ENCODE data around the gene PBOV1.

Gene PBOV1

DNA sequence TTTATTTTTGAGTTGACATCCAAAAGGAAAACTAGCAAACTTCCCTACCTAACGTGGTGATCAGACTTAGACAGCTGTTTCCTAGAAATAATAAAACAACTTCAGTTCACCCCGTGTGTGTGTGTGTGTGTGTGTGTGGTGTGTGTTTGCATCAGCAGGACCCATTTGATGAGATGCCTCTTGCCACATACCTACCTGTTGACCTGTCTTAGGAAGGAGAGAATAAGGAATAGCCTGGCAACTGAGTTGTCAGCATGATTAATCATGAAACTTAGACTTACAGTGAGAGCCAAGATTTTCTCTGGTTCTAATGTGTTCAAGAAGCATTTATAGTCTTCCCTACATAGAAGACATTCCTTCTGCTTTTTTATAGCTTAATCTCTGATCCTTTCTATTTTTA, 16.1 kb upstream of the PBOV1 start:
- TF ChIP-seq OSR1 (CRISPR knock-in tag; IDR thresholded peaks at IDR 0.05) (no peak), CSDC2 (CRISPR knock-in tag; IDR thresholded peaks at IDR 0.05) (no peak), ZFP30 (CRISPR knock-in tag; IDR thresholded peaks at IDR 0.05) (no peak), PPARA (CRISPR knock-in tag; IDR thresholded peaks at IDR 0.05; ENCODE audit: borderline replicate concordance) (no peak), ZFP3 (CRISPR knock-in tag; IDR thresholded peaks at IDR 0.05) (no peak), ZC3H10 (CRISPR knock-in tag; IDR thresholded peaks at IDR 0.05) (no peak), ESRRG (CRISPR knock-in tag; IDR thresholded peaks at IDR 0.05) (no peak), ZNF8 (CRISPR knock-in tag; IDR thresholded peaks at IDR 0.05) (no peak), SNAI2 (CRISPR knock-in tag; IDR thresholded peaks at IDR 0.05) (no peak), ISL1 (CRISPR knock-in tag; IDR thresholded peaks at IDR 0.05) (no peak), ZNF70 (CRISPR knock-in tag; IDR thresholded peaks at IDR 0.05) (no peak), BACH2 (CRISPR knock-in tag; IDR thresholded peaks at IDR 0.05; ENCODE audit: borderline replicate concordance) (no peak), GLIS3 (CRISPR knock-in tag; IDR thresholded peaks at IDR 0.05) (no peak), RARB (CRISPR knock-in tag; IDR thresholded peaks at IDR 0.05) (no peak), TOX (CRISPR knock-in tag; IDR thresholded peaks at IDR 0.05; ENCODE audit: borderline replicate concordance) (no peak), ZNF565 (CRISPR knock-in tag; conservative IDR thresholded peaks at IDR 0.05; ENCODE audit: low read depth) (no peak)
- TF ChIP-seq, protein P1, sequence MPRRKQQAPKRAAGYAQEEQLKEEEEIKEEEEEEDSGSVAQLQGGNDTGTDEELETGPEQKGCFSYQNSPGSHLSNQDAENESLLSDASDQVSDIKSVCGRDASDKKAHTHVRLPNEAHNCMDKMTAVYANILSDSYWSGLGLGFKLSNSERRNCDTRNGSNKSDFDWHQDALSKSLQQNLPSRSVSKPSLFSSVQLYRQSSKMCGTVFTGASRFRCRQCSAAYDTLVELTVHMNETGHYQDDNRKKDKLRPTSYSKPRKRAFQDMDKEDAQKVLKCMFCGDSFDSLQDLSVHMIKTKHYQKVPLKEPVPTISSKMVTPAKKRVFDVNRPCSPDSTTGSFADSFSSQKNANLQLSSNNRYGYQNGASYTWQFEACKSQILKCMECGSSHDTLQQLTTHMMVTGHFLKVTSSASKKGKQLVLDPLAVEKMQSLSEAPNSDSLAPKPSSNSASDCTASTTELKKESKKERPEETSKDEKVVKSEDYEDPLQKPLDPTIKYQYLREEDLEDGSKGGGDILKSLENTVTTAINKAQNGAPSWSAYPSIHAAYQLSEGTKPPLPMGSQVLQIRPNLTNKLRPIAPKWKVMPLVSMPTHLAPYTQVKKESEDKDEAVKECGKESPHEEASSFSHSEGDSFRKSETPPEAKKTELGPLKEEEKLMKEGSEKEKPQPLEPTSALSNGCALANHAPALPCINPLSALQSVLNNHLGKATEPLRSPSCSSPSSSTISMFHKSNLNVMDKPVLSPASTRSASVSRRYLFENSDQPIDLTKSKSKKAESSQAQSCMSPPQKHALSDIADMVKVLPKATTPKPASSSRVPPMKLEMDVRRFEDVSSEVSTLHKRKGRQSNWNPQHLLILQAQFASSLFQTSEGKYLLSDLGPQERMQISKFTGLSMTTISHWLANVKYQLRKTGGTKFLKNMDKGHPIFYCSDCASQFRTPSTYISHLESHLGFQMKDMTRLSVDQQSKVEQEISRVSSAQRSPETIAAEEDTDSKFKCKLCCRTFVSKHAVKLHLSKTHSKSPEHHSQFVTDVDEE (CRISPR knock-in tag; IDR thresholded peaks at IDR 0.05) = no peak
- TF ChIP-seq, protein P2, sequence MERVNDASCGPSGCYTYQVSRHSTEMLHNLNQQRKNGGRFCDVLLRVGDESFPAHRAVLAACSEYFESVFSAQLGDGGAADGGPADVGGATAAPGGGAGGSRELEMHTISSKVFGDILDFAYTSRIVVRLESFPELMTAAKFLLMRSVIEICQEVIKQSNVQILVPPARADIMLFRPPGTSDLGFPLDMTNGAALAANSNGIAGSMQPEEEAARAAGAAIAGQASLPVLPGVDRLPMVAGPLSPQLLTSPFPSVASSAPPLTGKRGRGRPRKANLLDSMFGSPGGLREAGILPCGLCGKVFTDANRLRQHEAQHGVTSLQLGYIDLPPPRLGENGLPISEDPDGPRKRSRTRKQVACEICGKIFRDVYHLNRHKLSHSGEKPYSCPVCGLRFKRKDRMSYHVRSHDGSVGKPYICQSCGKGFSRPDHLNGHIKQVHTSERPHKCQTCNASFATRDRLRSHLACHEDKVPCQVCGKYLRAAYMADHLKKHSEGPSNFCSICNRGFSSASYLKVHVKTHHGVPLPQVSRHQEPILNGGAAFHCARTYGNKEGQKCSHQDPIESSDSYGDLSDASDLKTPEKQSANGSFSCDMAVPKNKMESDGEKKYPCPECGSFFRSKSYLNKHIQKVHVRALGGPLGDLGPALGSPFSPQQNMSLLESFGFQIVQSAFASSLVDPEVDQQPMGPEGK (CRISPR knock-in tag; IDR thresholded peaks at IDR 0.05; ENCODE audit: borderline replicate concordance) = no peak
- TF ChIP-seq, protein P3, sequence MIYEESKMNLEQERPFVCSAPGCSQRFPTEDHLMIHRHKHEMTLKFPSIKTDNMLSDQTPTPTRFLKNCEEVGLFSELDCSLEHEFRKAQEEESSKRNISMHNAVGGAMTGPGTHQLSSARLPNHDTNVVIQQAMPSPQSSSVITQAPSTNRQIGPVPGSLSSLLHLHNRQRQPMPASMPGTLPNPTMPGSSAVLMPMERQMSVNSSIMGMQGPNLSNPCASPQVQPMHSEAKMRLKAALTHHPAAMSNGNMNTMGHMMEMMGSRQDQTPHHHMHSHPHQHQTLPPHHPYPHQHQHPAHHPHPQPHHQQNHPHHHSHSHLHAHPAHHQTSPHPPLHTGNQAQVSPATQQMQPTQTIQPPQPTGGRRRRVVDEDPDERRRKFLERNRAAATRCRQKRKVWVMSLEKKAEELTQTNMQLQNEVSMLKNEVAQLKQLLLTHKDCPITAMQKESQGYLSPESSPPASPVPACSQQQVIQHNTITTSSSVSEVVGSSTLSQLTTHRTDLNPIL (CRISPR knock-in tag; IDR thresholded peaks at IDR 0.05; ENCODE audit: low read depth) = no peak
- TF ChIP-seq, protein P4, sequence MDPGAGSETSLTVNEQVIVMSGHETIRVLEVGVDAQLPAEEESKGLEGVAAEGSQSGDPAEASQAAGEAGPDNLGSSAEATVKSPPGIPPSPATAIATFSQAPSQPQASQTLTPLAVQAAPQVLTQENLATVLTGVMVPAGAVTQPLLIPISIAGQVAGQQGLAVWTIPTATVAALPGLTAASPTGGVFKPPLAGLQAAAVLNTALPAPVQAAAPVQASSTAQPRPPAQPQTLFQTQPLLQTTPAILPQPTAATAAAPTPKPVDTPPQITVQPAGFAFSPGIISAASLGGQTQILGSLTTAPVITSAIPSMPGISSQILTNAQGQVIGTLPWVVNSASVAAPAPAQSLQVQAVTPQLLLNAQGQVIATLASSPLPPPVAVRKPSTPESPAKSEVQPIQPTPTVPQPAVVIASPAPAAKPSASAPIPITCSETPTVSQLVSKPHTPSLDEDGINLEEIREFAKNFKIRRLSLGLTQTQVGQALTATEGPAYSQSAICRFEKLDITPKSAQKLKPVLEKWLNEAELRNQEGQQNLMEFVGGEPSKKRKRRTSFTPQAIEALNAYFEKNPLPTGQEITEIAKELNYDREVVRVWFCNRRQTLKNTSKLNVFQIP (CRISPR knock-in tag; IDR thresholded peaks at IDR 0.05; ENCODE audit: borderline replicate concordance, low read depth) = no peak
- no peak for ATAC-seq

DNA sequence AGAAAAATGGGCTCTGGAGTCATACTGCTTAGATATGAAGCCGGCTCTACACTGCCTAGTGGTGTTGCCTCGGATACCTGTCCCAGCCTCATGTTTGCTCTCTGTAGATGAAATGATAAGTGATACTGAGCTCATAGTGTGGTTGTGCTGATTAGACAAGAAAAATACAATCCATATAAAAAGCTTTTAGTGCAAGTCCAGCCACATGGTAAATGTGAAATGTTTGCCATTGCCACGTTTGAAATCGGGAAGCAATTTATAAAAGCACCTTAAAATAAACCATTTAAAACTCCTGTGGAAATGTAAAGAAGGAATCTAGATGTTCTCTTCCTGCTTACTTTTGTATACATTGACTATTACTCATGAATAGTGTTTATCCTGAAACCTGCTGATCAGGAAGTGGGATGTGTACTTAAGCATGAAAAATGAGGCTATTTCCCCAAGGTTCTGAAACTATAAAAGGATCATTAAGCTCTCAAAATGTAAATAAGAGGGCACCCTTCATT, 13.1 kb upstream of the PBOV1 start:
- TF ChIP-seq ZNF8 (CRISPR knock-in tag; IDR thresholded peaks at IDR 0.05) = no peak
- TF ChIP-seq RARB (CRISPR knock-in tag; IDR thresholded peaks at IDR 0.05) = no peak
- TF ChIP-seq, protein P4 (CRISPR knock-in tag; IDR thresholded peaks at IDR 0.05; ENCODE audit: borderline replicate concordance, low read depth) = no peak
- ATAC-seq = no peak

DNA sequence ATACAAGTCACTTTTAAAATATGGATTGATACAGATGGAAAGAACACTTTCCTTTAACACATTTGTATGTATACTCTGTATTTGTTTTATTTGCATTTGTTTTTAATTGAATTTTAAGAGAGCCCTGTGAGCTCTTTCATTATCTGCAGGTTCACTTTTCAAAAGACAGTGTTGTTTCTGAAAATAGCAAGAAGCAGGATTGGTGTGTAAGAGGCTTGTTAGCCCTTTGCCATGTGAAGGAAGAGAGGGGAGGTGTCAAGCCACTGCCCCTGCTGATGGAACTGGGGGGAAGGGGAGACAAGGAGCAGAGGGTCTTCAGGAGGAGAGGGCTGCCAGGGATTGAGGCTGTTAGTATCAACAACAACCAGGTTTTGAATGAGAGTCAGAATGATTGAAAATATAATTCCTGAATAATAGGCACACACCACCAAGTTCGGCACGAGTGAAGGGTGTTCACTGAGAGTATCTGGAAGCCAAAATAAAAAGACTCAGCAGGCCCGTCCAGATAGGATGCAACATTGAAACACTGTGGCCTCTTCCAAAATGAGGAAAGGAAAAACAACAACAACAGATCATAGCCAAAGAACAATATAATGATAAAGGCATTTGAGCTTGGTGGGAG, 12.6 kb upstream of the PBOV1 start:
- no peak for ATAC-seq
- TF ChIP-seq ZFP30 (CRISPR knock-in tag; IDR thresholded peaks at IDR 0.05) = no peak
- TF ChIP-seq RARB (CRISPR knock-in tag; IDR thresholded peaks at IDR 0.05) = no peak
- no peak for TF ChIP-seq ARNTL (CRISPR knock-in tag; IDR thresholded peaks at IDR 0.05; ENCODE audit: borderline replicate concordance, low read depth)
- TF ChIP-seq ZC3H10 (CRISPR knock-in tag; IDR thresholded peaks at IDR 0.05) = no peak
- no peak for TF ChIP-seq PPARA (CRISPR knock-in tag; IDR thresholded peaks at IDR 0.05; ENCODE audit: borderline replicate concordance)
- TF ChIP-seq, protein P3 (CRISPR knock-in tag; IDR thresholded peaks at IDR 0.05; ENCODE audit: low read depth) = no peak
- TF ChIP-seq SNAI2 (CRISPR knock-in tag; IDR thresholded peaks at IDR 0.05) = no peak
- no peak for TF ChIP-seq ZNF70 (CRISPR knock-in tag; IDR thresholded peaks at IDR 0.05)
- TF ChIP-seq, protein P2 (CRISPR knock-in tag; IDR thresholded peaks at IDR 0.05; ENCODE audit: borderline replicate concordance) = no peak
- TF ChIP-seq ZNF565 (CRISPR knock-in tag; conservative IDR thresholded peaks at IDR 0.05; ENCODE audit: low read depth) = no peak
- no peak for TF ChIP-seq TCF4 (CRISPR knock-in tag; IDR thresholded peaks at IDR 0.05; ENCODE audit: borderline replicate concordance)
- no peak for TF ChIP-seq GLIS3 (CRISPR knock-in tag; IDR thresholded peaks at IDR 0.05)
- no peak for TF ChIP-seq OSR1 (CRISPR knock-in tag; IDR thresholded peaks at IDR 0.05)
- TF ChIP-seq BACH2 (CRISPR knock-in tag; IDR thresholded peaks at IDR 0.05; ENCODE audit: borderline replicate concordance) = no peak
- no peak for TF ChIP-seq ISL1 (CRISPR knock-in tag; IDR thresholded peaks at IDR 0.05)
- no peak for TF ChIP-seq ZNF8 (CRISPR knock-in tag; IDR thresholded peaks at IDR 0.05)
- TF ChIP-seq ZFP3 (CRISPR knock-in tag; IDR thresholded peaks at IDR 0.05) = no peak
